ENCODE measurements around the gene SHISA3.

The SHISA3 gene

DNA sequence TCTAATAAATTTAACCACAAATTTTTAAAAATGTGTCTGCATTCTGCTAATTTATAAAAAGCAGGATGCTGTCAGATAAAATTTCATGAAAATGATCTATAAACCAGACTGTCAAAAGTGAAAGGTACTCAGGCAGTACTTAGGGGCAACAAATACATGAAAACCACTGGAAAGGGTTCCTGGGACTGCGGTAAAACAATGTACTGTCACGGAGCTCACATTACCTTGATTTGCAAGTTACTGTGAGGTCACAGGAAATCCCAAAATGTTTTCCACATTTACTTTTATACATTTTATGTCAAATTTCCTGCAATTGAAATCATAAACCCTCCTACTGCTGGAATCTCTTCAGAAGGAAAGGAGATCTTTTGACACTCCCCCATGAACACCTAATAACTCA is 45.3 kb downstream of the SHISA3 start:
- no peaks in the 10 kb centered on the region for H3K79me2 ChIP-seq (ENCODE audit: control insufficient read depth, insufficient read depth, low read length, unreplicated experiment)
- H3K27ac ChIP-seq (ENCODE audit: low read depth, low read length), result no peak overlapping the region
- H3K36me3 ChIP-seq (ENCODE audit: insufficient read depth, low read length), result no peaks in the 10 kb centered on the region
- H3K4me1 ChIP-seq (ENCODE audit: control insufficient read depth, insufficient read depth, low read length, unreplicated experiment), result no peaks in the 10 kb centered on the region
- 0 out of 2 replicates have a peak, but pooled peaks cover 7% of the 10 kb centered on the region for H3K27me3 ChIP-seq (ENCODE audit: insufficient read depth, low read length)
- H2AFZ ChIP-seq (ENCODE audit: low read length, unreplicated experiment), result no peak overlapping the region
- H3K4me3 ChIP-seq (ENCODE audit: low read depth, low read length), result no peak overlapping the region

DNA sequence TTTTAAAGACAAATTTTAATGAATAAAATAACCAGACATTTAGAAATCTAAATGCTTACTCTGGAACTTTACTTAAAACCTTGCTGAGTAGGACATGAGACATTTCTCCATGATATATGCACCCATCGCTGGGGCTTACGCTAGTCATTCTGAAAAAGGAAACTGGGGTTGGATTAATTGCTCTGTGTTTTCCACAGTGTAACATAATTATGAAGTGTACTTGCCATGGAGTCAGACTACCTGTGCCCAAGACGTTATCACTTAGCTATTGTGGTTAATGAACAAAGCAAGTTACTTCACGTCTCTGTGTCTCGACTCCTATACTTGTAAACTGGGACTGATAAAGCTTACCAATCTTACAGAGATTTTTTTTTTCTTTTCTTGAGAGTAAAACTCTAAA is 47.8 kb downstream of the SHISA3 start:
- no peak overlapping the region for H3K27ac ChIP-seq (ENCODE audit: low read depth, low read length)

DNA sequence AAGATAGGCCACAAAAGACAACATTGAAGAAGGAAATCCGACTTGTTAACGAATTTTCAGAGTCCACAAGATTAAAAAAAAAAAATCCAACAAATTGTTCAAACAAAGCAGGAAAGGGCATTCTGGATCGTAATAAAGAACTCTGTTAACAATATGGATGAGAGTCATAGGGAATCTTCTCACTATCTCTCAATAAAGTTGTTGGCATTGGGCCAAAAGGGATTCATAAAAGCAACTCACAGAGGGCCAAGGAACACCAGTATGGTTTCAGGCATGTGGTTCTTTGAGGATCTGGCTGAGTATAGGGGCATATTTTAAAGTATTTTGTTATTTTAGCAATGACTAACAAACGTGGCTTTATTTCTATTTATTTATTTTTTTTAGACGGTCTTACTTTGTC is 49.5 kb downstream of the SHISA3 start:
- Histone ChIP-seq H3K79me2 (ENCODE audit: control insufficient read depth, insufficient read depth, low read length, unreplicated experiment) (no peaks in the 10 kb centered on the region), H3K36me3 (ENCODE audit: insufficient read depth, low read length) (no peaks in the 10 kb centered on the region), H3K4me3 (ENCODE audit: low read depth, low read length) (no peak overlapping the region), H3K27ac (ENCODE audit: low read depth, low read length) (no peak overlapping the region), H2AFZ (ENCODE audit: low read length, unreplicated experiment) (no peak overlapping the region), H3K4me1 (ENCODE audit: control insufficient read depth, insufficient read depth, low read length, unreplicated experiment) (no peaks in the 10 kb centered on the region), H3K27me3 (ENCODE audit: insufficient read depth, low read length) (no peaks in the 10 kb centered on the region)

More for the DNA sequence above, 47.8 kb downstream of the SHISA3 start:
- Histone ChIP-seq H3K27me3 (ENCODE audit: insufficient read depth, low read length) (no peaks in the 10 kb centered on the region), H3K4me3 (ENCODE audit: low read depth, low read length) (no peak overlapping the region), H3K4me1 (ENCODE audit: control insufficient read depth, insufficient read depth, low read length, unreplicated experiment) (no peaks in the 10 kb centered on the region), H3K79me2 (ENCODE audit: control insufficient read depth, insufficient read depth, low read length, unreplicated experiment) (no peaks in the 10 kb centered on the region), H3K36me3 (ENCODE audit: insufficient read depth, low read length) (no peaks in the 10 kb centered on the region), H2AFZ (ENCODE audit: low read length, unreplicated experiment) (no peak overlapping the region)

Data from ACC112 (cell line).